ENCODE measurements around the gene RHO. TPM values are rescaled to one million over a fixed set of nuclear protein-coding genes. Genes with fewer than 3 reads are reported as not detected.
"Not testable (repeated sequence)": the region's sequence is repeated elsewhere in the genome, so short reads cannot be mapped to it uniquely, and the experiment has no call there.

The RHO gene
- total RNA-seq, 1 experiment from 2014 or later, result not detected

DNA sequence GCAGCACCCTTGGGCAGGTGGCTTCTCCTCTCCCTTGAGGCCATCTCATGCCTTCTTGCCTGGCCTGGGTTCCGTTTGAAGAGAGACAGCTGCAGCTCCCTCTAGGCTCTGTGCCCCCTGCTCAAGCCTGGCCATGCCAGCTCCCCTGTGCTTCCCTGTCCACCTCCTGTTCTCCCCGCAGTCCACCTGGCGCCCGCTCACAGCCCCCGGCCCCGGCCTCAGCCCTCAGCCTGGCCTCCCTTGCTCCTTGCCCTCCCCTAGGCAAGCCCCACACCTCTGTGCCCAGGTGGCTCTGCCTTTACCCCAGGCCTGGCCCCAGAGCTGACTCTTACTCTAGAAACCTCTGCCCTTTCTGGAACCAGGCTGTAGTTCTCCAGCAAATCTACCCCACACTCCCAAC, 13.9 kb upstream of the RHO start:
- CTCF ChIA-PET, result interaction anchor here (1.4 kb wide), 1 partner anchor 24 kb away, joined by 8 read pairs; no protein-coding TSS in a partner anchor
- DNase-seq (ENCODE audit: low spot score), result no peak
- ATAC-seq, result no peak

DNA sequence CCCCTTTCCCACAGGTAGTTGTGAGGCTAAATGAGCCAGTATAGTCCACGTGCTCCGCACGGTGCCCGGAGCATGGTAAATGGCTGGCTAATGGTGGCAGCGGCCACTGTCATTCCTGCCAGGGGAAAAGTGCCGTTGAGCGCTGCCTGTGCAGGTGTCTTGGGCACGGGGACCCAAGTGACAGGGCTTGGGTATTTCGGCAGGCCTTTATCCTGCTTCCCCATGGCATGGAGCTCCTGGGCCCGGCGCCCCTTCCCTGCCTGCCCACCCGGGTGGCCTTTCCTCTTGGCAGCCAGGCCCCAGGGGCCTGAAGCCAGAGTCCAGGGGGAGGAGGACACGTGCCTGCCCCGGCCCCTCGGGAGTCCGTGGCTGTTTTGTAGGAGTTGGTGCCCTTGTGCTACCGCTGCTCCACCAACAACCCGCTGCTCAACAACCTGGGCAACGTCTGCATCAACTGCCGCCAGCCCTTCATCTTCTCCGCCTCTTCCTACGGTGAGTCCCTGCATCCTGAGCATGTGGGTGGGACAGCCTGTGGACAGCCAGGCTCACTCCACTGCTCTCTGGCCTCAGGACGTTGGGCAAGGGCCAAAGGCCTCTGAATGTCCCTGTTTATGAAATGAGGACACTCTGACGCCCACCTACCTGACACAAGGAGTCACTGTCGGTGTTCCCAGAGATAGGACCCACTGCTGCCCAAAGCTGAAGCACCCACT, 13.2 kb upstream of the RHO start:
- H3K36me3 Mint-ChIP-seq; H3K27ac Mint-ChIP-seq; H3K27me3 Mint-ChIP-seq (ENCODE audit: low read depth); POLR2A ChIA-PET; ATAC-seq; H3K4me3 Mint-ChIP-seq; DNase-seq (ENCODE audit: low spot score); H3K9me3 Mint-ChIP-seq; H3K4me1 Mint-ChIP-seq: not testable (repeated sequence)
- CTCF ChIA-PET, result interaction anchor here (1.4 kb wide), 1 partner anchor 25 kb away, joined by 8 read pairs; no protein-coding TSS in a partner anchor

More for the DNA sequence above, 13.9 kb upstream of the RHO start:
- Mint-ChIP-seq H3K4me3 (no peak overlapping the region), H3K4me1 (no peaks in the 10 kb centered on the region), H3K27me3 (ENCODE audit: low read depth) (no peaks in the 10 kb centered on the region; the same call in 1 of the 2 replicates), H3K36me3 (no peaks in the 10 kb centered on the region; the same call in 1 of the 2 replicates), H3K27ac (no peak overlapping the region), H3K9me3 (no peaks in the 10 kb centered on the region)
- TF ChIP-seq, protein P1, sequence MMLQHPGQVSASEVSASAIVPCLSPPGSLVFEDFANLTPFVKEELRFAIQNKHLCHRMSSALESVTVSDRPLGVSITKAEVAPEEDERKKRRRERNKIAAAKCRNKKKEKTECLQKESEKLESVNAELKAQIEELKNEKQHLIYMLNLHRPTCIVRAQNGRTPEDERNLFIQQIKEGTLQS (CRISPR knock-in tag; conservative IDR thresholded peaks at IDR 0.05), result no peak
- TF ChIP-seq, protein P2, sequence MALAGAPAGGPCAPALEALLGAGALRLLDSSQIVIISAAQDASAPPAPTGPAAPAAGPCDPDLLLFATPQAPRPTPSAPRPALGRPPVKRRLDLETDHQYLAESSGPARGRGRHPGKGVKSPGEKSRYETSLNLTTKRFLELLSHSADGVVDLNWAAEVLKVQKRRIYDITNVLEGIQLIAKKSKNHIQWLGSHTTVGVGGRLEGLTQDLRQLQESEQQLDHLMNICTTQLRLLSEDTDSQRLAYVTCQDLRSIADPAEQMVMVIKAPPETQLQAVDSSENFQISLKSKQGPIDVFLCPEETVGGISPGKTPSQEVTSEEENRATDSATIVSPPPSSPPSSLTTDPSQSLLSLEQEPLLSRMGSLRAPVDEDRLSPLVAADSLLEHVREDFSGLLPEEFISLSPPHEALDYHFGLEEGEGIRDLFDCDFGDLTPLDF (CRISPR knock-in tag; IDR thresholded peaks at IDR 0.05), result no peak
- TF ChIP-seq, protein P3, sequence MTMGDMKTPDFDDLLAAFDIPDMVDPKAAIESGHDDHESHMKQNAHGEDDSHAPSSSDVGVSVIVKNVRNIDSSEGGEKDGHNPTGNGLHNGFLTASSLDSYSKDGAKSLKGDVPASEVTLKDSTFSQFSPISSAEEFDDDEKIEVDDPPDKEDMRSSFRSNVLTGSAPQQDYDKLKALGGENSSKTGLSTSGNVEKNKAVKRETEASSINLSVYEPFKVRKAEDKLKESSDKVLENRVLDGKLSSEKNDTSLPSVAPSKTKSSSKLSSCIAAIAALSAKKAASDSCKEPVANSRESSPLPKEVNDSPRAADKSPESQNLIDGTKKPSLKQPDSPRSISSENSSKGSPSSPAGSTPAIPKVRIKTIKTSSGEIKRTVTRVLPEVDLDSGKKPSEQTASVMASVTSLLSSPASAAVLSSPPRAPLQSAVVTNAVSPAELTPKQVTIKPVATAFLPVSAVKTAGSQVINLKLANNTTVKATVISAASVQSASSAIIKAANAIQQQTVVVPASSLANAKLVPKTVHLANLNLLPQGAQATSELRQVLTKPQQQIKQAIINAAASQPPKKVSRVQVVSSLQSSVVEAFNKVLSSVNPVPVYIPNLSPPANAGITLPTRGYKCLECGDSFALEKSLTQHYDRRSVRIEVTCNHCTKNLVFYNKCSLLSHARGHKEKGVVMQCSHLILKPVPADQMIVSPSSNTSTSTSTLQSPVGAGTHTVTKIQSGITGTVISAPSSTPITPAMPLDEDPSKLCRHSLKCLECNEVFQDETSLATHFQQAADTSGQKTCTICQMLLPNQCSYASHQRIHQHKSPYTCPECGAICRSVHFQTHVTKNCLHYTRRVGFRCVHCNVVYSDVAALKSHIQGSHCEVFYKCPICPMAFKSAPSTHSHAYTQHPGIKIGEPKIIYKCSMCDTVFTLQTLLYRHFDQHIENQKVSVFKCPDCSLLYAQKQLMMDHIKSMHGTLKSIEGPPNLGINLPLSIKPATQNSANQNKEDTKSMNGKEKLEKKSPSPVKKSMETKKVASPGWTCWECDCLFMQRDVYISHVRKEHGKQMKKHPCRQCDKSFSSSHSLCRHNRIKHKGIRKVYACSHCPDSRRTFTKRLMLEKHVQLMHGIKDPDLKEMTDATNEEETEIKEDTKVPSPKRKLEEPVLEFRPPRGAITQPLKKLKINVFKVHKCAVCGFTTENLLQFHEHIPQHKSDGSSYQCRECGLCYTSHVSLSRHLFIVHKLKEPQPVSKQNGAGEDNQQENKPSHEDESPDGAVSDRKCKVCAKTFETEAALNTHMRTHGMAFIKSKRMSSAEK (CRISPR knock-in tag; IDR thresholded peaks at IDR 0.05; ENCODE audit: borderline replicate concordance), result no peak
- TF ChIP-seq SMAD4 (CRISPR knock-in tag; IDR thresholded peaks at IDR 0.05), result no peak
- no peak for TF ChIP-seq NFATC4 (CRISPR knock-in tag; IDR thresholded peaks at IDR 0.05)
- TF ChIP-seq KAT7 (CRISPR knock-in tag; IDR thresholded peaks at IDR 0.05; ENCODE audit: borderline replicate concordance), result no peak
- TF ChIP-seq, protein P4, sequence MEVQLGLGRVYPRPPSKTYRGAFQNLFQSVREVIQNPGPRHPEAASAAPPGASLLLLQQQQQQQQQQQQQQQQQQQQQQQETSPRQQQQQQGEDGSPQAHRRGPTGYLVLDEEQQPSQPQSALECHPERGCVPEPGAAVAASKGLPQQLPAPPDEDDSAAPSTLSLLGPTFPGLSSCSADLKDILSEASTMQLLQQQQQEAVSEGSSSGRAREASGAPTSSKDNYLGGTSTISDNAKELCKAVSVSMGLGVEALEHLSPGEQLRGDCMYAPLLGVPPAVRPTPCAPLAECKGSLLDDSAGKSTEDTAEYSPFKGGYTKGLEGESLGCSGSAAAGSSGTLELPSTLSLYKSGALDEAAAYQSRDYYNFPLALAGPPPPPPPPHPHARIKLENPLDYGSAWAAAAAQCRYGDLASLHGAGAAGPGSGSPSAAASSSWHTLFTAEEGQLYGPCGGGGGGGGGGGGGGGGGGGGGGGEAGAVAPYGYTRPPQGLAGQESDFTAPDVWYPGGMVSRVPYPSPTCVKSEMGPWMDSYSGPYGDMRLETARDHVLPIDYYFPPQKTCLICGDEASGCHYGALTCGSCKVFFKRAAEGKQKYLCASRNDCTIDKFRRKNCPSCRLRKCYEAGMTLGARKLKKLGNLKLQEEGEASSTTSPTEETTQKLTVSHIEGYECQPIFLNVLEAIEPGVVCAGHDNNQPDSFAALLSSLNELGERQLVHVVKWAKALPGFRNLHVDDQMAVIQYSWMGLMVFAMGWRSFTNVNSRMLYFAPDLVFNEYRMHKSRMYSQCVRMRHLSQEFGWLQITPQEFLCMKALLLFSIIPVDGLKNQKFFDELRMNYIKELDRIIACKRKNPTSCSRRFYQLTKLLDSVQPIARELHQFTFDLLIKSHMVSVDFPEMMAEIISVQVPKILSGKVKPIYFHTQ (CRISPR knock-in tag; IDR thresholded peaks at IDR 0.05), result no peak
- TF ChIP-seq CBFB (CRISPR knock-in tag; IDR thresholded peaks at IDR 0.05; ENCODE audit: low read depth), result no peak
- TF ChIP-seq, protein P5, sequence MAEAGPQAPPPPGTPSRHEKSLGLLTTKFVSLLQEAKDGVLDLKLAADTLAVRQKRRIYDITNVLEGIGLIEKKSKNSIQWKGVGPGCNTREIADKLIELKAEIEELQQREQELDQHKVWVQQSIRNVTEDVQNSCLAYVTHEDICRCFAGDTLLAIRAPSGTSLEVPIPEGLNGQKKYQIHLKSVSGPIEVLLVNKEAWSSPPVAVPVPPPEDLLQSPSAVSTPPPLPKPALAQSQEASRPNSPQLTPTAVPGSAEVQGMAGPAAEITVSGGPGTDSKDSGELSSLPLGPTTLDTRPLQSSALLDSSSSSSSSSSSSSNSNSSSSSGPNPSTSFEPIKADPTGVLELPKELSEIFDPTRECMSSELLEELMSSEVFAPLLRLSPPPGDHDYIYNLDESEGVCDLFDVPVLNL (CRISPR knock-in tag; IDR thresholded peaks at IDR 0.05; ENCODE audit: borderline replicate concordance, low read depth), result no peak
- TF ChIP-seq, protein P6, sequence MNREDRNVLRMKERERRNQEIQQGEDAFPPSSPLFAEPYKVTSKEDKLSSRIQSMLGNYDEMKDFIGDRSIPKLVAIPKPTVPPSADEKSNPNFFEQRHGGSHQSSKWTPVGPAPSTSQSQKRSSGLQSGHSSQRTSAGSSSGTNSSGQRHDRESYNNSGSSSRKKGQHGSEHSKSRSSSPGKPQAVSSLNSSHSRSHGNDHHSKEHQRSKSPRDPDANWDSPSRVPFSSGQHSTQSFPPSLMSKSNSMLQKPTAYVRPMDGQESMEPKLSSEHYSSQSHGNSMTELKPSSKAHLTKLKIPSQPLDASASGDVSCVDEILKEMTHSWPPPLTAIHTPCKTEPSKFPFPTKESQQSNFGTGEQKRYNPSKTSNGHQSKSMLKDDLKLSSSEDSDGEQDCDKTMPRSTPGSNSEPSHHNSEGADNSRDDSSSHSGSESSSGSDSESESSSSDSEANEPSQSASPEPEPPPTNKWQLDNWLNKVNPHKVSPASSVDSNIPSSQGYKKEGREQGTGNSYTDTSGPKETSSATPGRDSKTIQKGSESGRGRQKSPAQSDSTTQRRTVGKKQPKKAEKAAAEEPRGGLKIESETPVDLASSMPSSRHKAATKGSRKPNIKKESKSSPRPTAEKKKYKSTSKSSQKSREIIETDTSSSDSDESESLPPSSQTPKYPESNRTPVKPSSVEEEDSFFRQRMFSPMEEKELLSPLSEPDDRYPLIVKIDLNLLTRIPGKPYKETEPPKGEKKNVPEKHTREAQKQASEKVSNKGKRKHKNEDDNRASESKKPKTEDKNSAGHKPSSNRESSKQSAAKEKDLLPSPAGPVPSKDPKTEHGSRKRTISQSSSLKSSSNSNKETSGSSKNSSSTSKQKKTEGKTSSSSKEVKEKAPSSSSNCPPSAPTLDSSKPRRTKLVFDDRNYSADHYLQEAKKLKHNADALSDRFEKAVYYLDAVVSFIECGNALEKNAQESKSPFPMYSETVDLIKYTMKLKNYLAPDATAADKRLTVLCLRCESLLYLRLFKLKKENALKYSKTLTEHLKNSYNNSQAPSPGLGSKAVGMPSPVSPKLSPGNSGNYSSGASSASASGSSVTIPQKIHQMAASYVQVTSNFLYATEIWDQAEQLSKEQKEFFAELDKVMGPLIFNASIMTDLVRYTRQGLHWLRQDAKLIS (CRISPR knock-in tag; IDR thresholded peaks at IDR 0.05; ENCODE audit: borderline replicate concordance), result no peak
- TF ChIP-seq FOXP1 (CRISPR knock-in tag; IDR thresholded peaks at IDR 0.05; ENCODE audit: borderline replicate concordance), result no peak
- TF ChIP-seq, protein P7, sequence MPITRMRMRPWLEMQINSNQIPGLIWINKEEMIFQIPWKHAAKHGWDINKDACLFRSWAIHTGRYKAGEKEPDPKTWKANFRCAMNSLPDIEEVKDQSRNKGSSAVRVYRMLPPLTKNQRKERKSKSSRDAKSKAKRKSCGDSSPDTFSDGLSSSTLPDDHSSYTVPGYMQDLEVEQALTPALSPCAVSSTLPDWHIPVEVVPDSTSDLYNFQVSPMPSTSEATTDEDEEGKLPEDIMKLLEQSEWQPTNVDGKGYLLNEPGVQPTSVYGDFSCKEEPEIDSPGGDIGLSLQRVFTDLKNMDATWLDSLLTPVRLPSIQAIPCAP (CRISPR knock-in tag; IDR thresholded peaks at IDR 0.05), result no peak
- TF ChIP-seq, protein P8, sequence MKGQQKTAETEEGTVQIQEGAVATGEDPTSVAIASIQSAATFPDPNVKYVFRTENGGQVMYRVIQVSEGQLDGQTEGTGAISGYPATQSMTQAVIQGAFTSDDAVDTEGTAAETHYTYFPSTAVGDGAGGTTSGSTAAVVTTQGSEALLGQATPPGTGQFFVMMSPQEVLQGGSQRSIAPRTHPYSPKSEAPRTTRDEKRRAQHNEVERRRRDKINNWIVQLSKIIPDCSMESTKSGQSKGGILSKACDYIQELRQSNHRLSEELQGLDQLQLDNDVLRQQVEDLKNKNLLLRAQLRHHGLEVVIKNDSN (CRISPR knock-in tag; IDR thresholded peaks at IDR 0.05), result no peak
- POLR2A ChIA-PET, result interaction anchor here (0.5 kb wide), 1 partner anchor 25 kb away, joined by 3 read pairs; no protein-coding TSS in a partner anchor

DNA sequence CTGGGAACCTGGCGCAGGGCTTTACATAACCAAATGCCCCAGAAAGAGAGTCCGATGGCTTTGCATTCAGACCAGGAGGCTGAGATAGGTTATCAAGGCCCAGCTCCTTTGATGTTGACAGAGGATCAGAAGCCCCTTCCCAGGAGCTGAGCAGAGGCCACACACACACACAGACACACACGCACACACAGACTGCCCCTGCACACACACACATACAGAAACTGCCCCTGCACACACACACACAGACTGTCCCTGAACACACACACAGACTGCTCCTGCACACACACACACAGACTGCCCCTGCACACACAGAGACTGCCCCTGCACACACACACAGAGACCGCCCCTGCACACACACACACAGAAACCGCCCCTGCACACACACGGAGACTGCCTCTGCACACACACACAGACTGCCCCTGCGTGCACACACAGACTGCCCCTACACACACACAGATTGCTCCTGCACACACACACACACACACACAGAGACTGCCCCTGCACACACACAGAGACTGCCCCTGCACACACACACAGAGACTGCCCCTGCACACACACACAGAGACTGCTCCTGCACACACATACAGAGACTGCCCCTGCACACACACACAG, 12.5 kb upstream of the RHO start:
- H3K27ac Mint-ChIP-seq, CTCF ChIA-PET: not testable (repeated sequence)

More for the DNA sequence above, 12.5 kb upstream of the RHO start:
- ATAC-seq; DNase-seq (ENCODE audit: low spot score); H3K4me1 Mint-ChIP-seq; POLR2A ChIA-PET; H3K27me3 Mint-ChIP-seq (ENCODE audit: low read depth); H3K4me3 Mint-ChIP-seq; H3K36me3 Mint-ChIP-seq; H3K9me3 Mint-ChIP-seq: not testable (repeated sequence)

Data from WTC11 (cell line).